GM18511 (cell line): ENCODE results near the gene CAMK1D.
"Not testable (repeated sequence)": the region's sequence is repeated elsewhere in the genome, so short reads cannot be mapped to it uniquely, and the experiment has no call there.

Source experiments
- ATAC-seq: cut with Tn5 transposase; IDR thresholded peaks from one replicate; pipeline ENCODE4 v1.9.1; 2021; ENCODE audit warnings: mild to moderate bottlenecking, moderate library complexity; ENCODE audit not compliant: unreplicated experiment

CAMK1D gene

DNA sequence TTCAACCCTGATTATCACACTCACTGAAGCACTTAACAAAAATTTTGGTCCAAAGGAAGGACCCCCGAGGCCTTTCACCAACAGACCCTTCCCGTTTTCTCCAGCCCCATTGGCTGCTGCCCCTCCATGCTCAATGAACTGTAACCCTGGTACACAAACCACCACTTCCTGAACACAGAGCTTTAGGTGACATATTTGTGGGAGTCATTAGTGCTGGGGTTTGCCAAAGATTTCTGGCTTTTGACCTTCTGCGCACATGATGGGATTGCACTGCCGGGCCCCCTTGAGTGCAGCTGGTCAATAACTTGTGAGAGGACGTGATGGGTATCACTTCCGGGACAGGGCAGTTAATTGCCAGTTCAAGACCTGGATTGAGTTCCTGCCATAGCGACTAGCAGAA is 9.0 kb upstream of the CAMK1D start:
- no peak for ATAC-seq

DNA sequence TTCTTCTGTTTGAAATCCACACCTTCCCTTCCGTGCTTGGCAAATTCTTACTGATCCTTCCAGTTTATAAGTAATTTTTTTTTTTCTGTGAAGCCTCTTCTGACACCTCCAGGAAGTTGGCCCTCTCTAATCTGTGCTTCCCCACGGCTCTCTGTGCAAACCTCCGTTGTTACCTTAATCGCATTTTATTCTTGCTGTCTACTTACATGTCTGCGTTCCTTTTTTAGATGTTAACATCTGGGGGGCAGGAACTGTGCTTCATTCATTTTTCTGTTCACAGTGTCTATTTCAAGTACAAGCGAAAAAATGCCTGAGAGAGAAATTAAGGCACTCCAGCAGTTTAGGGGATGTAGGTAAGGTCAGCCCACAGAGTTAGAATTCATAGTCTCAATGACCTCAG is 8.4 kb upstream of the CAMK1D start:
- no peak for ATAC-seq

DNA sequence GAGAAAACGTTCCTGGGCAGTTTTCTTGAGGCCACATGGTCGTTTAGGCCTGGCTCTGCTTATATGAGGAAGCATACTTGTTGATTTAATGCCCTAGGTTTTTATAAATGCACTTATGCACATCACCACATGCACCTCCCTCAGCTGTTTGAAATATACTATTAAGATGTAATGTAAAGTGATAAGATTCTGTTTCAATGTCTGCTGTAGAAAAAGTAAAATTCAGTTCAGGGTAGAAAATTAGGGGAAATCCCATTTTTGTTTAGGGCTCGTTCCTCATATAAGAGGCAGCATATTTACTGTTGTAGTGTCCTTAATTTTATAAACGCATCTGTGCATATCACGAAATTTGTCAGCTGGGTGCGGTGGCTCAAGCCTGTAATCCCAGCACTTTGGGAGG is 7.8 kb upstream of the CAMK1D start:
- no peak for ATAC-seq

DNA sequence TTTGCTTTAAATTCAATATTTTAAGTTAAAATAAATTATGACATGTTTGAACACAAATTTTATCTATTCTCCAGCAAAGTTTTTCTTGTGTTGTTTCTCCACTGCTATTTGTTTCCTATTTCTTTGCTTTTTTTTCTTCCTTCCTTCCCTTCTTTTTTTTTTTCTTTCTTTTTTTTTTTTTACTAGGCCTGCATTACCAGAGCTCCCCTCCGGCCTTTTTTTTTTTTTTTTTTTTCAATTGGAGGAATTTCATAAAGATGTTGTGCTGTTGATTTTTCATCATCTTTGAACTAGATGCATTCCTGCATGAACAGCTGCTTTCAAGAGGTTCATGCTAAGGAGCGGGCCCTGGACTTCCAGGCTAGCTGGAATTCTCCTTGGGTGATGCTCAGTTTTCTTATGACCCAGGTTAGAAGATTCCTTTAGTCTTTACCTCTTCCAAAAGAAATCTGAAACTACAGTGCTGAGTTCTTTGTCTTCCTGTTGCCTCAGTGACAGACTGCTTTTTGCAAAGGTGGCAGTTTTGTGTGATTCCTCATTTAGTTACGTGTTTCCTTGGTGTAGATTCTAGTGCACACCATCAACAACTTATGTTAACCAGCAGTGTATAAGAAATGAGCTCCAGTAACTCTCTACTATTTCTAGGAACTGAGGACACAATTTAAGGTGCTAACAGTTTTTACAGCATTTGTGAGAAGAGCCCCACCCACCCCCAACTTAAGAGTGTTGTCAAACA is 4.8 kb upstream of the CAMK1D start:
- no peak for ATAC-seq

DNA sequence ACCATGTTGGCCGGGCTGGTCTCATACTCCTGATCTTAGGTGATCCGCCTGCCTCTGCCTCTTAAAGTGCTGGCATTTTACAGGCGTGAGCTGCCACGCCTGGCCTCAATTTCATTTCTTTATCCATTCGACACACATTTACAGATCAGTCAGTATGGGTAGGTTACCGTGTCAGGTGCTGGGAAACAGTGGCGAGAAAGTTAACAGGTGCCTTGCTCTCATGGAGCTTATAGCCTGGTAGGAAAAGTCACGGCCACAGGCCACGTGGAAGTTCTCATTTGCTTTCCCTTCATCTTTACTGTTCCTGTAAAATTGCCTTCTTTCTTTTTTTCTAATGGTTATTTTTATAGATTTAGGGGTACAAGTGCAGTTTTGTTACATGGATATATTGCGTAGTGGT is 2.6 kb upstream of the CAMK1D start:
- no peak for ATAC-seq

DNA sequence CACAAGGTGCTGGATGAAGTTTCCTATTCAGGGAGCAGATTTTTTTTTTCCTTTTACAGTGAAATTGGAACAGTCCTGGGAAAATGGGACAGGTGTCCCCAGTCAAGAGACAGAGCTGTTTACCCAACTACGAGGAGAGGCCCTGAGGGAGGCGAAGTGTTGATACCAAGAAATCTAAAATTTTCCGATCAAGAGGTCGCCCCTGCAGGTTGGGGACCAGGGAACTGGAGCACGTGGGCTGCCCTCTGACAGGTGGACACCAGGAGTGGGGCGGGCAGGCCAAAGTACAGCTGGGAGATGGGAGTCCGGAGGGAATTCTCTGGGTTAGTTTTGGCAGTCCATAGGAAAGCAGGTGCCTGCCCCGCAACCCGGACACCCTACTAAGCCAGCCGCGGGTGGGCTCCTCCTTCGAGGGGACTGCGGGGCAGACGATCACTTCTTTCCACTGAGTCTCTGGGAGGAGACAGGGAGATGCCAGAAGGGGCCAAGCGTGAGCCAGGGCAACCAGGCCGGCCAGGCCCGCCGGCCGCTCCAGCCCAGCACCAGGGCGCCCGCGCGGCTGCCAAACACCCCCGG is 965 bp upstream of the CAMK1D start:
- no peak for ATAC-seq

DNA sequence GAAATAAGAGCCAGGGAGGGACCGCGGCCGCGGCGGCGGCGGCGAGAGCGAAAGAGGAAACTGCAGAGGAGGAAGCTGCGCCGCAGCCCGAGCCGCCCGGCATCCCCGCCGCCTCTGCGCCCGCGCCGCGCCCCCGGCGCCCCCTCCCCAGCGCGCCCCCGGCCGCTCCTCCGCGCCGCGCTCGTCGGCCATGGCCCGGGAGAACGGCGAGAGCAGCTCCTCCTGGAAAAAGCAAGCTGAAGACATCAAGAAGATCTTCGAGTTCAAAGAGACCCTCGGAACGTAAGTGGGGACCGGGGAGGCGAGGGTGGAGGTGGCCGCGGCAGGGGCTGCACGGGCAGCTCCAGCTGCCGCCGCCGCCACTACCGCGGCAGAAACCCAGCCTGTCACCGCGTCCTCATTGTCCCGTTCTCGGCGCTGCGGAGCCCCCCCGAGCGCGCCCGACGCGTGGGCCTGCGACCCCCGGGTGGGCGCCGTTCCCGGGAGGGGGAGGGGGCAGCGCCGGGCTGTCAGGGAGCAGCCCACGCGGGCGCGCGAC is 351 bp downstream of the CAMK1D start:
- peak; percentile 56 for ATAC-seq

DNA sequence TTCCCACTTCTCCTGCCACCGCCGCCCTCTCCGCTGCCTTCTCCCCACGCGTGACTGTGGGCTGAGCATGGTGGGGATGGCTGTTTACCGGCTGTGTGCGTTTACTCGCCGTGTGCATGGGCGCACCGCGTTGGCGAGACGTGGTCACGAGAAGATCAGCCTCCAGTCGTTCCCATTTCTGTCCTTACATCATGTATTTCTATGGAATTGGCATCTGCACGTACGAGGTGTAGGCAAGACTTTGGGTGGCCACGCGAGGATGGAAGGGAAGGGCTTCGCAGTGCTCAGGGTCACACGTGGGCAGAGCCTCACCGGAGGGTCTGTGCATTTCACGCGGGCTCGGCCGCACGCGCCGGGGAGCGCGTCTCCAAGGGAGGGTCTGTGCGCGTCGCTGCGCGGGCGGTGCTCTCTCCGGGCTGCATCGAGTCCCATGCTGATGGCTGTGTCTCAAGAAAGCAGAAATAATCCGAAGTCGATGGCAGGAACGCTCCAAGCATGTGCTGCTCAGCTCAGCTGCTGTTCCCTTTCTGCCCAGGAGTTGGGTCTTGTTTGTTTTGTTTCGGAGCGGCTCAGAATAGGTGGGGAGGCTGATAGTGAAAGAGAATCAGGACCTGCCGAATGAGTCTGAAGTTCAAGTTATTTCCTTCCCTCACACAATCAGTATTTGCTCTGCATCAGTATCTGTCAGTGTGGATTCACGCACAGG is 973 bp downstream of the CAMK1D start:
- ATAC-seq = peak; percentile 42

DNA sequence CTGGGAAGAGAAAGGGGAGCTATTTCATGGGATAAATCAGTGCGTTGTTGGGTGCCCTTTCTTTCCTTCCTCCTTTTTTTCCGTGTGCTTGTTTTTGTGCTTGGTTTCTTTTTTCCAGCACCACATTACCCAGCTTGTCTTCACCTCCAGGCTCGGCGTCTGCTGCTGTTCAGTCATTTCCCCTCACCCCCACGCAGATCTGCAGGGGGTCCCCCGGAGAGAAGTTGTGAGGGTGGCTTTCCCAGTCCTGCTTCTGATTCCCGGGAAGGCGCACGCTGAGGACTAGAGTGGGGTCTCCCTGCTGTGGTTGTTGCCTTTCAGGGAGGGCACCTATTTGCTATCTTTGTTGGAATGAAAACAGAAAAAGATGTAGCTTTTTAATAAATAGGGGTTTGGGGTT is 1.6 kb downstream of the CAMK1D start:
- no peak for ATAC-seq

DNA sequence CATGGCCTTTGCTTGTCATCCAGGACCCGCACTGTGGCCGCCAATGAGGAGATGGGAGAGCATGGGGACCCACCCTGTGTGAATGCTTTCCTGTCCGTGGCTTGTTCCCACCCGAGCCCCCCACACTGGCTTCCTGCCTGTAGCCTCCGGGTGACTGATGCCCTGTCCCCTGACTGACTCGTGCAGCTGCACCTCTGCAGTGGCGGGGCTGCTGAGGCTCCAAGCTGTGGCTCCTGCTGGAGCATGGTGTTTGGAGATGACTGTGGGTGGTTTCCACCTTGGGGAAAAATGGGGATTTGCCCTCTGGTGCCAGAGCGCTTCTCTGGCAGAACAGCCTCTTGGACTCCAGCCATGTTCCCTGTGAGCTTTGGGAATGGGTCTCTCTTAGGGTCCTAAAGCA is 2.1 kb downstream of the CAMK1D start:
- ATAC-seq = no peak

DNA sequence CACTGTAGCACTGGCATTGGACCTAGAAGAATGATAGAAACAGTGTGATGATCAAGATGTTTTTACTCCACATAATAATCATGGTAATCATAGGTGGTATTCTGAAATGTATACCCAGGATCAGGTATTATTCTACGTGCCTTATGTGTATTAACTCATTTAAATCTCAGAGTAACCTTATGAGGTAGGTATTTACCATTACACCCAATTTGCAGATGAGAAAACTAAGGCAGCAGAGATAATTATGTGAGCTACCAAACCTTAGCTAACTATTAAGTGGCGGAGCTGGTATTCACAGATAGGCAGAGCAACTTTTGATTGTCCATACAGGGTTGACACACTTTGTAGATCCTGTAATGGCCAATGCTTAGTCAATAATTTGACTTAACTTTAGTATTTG is 2.5 kb downstream of the CAMK1D start:
- no peak for ATAC-seq

DNA sequence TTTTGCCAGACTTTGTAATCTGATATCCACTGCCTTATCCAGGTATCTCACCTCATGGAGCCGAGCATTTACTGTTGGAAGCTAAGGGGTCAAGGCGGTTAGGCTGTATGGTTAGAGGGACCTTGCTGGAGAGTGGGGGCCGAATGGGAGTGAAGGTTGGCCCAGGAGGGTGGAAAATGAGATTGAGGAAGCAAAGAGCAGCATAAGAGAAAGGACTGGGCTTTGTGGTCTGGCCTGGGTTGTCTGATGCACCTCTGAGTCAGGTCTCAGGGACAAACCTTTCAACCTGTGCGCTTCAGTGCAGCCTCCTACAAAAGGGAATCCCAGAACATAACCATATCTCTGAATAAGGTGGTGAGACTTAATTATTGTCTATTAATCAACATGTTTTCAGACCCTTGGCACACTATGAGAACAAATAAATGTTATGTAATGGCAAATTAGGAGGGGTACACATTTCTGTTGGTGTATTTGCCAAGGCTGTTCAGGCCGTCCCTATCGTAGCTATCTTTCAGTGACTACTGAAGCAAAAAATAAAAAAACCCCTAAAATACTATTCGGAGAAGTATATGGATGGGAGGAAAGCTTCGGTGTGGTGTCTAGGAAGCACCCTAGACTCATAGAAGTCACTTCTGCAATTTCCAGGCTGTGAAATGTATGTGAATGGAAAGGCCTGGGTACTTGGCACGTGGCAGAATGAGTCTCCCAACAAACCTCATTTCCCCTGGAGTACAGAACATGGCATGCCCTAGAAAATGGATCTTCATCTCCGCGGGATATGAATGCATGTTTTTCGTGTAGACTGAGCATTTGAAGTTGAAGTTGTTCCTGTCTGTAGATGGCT is 4.3 kb downstream of the CAMK1D start:
- no peak for ATAC-seq

DNA sequence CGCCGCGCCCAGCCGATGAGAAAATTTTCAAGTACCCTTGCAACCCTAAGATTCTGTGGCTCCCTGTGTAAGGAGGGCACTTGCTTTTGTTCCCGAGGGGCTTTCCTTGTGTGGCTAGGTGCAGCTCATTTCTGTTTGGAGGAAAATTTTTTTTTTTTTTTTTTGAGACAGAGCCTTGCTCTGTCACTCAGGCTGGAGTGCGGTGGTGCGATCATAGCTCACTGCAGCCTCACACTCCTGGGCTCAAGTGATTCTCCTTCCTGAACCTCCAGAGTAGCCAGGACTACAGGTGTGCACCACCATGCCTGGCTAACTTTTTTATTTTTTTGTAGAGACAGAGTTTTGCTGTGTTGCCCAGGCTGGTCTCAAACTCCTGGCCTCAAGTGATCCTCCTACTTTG is 5.3 kb downstream of the CAMK1D start:
- not testable (repeated sequence) for ATAC-seq

DNA sequence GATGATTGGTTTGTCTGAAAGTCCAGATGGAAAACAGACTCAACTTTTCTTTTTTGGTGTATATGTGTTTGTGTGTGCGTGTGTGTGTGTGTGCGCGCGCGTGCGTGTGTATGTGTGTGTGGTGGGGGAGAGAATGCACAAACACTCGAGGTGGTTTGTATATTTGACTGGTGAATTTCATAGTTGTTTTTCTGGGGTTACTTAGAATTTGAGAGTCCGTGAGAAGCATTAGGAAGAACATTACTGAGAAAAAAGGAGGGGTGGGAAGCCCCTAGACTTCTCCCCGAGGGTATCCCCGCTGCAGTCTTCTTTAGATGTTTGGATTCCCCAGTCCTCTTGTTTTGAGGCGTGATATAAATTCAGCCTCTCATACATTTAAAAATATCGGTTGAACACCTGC is 6.0 kb downstream of the CAMK1D start:
- no peak for ATAC-seq

DNA sequence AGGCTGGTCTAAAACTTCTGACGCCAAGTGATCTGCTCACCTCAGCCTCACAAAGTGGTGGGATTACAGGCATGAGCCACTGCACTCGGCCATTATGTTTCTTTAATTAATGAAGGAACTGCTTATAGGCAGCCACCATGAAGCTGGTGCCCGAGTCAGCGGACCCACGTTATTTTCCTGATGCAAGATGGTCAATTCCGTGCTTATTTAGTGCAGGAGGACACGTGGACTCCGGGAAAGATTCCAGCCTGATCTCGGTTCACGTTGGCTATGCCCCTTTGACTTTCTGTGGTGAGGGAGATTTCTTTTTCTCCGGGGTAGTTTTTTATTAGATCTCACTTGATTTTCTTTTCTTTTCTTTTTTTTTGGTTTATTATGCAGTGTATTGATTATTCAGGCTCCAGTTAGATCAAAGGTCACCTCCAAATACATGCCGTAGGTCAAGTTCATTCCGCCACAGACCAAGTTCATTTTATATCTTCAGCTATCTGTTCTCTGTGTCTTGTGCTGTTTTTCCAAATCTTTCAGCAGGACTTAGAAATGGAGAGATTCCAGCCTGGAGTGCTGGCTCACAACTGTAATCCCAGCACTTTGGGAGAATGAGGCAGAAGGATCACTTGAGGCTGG is 8.3 kb downstream of the CAMK1D start:
- no peak for ATAC-seq

DNA sequence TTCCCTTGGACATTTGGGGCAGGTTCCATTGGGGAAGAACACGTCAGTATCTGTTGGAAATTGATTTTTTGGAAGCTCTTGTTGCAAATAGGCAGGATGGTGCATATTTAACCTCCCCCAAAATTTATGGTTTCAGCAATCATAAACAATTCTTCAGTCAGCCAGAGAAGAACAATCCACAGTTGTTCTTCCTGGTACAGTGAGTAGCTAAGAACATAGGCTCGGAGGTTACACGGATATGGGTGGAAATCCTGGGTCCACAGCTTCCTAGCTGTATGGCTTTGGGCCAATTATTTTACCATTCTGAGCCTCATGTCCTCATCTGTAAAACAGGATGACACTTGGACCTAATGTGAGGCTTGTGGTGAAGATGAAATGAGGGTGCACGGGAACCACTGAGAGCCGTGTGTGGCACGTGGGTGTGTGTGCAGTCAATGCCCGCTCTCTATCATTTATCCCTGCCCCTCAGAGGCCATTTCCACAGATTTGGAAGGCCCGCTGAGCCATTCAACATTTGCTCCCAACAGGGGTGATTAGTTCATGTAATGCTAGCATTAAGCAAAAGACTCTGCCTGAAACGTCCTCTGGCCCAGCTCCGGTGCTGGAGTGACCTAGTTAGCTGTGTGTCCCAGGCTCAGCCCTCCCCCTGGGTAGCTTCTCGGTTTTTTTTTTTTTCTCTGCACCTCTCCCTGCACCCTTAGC is 9.7 kb downstream of the CAMK1D start:
- ATAC-seq = no peak

DNA sequence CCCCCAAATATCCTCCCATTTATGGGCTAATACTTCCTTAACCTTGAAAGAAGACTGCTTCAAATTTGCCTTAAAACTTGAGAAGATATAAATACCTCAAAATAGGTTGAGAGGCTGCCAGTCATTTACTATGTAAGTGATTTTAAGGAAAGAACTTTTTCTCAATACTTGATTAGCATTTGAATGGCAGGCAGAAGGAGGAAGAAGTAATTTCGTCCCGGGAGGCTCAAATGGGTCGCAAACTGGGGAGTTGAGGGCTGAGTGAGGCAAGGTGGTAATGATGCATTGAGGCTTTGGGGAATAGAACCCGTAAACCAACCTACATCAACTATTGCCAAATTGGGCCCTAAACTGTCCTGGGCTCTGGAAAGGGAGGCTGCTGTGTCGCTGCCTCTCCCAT is 11.1 kb downstream of the CAMK1D start:
- no peak for ATAC-seq

DNA sequence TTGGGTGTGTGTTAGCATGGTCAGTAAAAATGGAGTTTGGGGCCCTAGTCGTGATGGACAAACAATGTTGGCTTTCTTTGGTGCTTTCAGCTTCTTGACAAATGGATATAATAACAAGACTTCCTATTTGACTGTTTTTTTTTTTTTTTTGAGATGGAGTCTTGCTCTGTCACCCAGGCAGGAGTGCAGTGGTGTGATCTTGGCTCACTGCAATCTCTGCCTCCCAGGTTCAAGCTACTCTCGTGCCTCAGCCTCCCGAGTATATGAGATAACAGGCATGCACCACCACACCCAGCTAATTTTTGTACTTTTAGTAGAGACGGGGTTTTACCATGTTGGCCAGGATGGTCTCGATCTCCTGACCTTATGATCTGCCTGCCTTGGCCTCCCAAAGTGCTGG is 11.8 kb downstream of the CAMK1D start:
- not testable (repeated sequence) for ATAC-seq

DNA sequence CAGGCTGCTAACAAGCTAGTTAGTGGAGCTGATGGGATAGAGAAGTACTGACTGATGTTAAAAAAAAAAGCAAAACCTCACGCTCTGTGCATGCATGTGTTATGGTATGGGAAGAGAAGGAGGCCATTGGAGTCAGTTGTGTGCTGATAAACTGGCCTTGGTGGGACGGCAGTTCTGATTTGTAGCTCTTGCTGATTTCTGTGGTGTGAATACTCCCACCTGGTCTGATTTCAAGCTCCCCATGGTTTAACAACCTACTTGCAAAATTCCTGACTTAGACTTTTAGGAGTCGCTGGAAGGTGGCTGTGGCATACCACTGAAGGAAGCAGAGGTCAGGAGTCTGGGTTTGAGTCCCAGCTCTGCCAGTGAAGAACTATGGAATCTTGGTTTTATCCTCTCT is 15.2 kb downstream of the CAMK1D start:
- no peak for ATAC-seq

DNA sequence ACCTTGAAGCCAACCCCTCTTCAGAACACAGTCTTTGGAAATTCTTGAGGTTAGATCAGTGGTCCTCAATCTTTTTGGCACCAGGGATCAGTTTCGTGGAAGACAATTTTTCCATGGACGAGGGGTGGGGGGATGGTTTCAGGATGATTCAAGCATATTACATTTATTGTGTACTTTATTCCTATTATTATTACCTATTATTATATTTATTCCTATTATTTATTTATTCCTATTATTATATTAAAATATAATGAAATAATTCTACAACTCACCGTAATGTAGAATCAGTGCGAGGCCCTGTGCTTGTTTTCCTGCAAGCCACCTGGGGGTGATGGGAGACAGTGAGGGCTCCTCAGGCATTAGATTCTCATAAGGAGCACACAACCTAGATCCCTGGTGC is 17.9 kb downstream of the CAMK1D start:
- no peak for ATAC-seq
